WI38 (cell line): ENCODE data around the gene SCN5A.

ENCODE experiments used
- H3K4me3 ChIP-seq: 2 replicates; pipeline ENCODE4 v1.5.1; 2011; ENCODE audit warnings: low read depth, mild to moderate bottlenecking, control low read depth, low read length
- TF ChIP-seq, protein P1 (sequence below): IDR thresholded peaks from 2 replicates; pipeline ENCODE4 v1.5.1; 2012; ENCODE audit warnings: low read depth, mild to moderate bottlenecking, control low read depth, low read length

SCN5A gene

DNA sequence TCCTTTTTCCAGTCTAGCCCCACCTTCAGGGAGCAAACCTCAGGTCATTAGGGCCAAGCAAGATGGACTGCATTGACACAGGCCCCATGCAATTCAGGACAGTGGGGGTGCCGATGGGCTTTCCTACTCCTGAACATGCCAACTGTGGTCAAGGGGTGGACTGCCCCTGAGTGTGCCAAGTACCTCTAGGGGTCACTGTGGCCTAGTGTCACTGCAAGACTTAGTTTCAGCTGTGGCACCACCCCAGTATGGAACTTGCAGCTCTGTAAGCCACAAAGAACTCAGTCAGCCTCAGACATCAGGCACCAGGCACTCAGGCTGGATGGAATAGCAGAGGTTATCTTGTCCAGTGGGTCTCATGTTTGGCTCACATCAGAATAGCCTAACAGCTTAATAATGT is 121.0 kb downstream of the SCN5A start:
- TF ChIP-seq, protein P1, sequence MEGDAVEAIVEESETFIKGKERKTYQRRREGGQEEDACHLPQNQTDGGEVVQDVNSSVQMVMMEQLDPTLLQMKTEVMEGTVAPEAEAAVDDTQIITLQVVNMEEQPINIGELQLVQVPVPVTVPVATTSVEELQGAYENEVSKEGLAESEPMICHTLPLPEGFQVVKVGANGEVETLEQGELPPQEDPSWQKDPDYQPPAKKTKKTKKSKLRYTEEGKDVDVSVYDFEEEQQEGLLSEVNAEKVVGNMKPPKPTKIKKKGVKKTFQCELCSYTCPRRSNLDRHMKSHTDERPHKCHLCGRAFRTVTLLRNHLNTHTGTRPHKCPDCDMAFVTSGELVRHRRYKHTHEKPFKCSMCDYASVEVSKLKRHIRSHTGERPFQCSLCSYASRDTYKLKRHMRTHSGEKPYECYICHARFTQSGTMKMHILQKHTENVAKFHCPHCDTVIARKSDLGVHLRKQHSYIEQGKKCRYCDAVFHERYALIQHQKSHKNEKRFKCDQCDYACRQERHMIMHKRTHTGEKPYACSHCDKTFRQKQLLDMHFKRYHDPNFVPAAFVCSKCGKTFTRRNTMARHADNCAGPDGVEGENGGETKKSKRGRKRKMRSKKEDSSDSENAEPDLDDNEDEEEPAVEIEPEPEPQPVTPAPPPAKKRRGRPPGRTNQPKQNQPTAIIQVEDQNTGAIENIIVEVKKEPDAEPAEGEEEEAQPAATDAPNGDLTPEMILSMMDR: no peak
- no peak overlapping the region for H3K4me3 ChIP-seq

DNA sequence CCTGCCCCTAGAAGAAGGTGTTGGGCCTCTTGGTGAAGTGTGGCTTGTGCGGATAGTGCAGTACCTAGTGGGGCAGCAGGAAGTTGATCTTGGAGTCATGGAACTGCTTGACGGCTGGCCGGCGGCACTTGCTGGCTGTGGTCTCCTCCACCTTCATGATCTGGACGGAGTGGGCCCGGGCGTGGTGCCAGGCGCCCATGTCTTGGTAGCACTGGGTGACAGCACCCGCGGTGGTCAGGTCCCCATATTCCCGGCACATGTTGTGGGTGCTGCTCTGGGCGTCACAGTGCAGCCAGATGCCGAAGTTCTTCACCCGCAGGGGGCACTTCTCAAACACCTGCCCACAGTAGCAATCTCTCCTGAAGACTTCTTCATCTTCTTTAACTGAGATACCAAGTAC is 122.7 kb downstream of the SCN5A start:
- no peak overlapping the region for H3K4me3 ChIP-seq
- TF ChIP-seq, protein P1: no peak

DNA sequence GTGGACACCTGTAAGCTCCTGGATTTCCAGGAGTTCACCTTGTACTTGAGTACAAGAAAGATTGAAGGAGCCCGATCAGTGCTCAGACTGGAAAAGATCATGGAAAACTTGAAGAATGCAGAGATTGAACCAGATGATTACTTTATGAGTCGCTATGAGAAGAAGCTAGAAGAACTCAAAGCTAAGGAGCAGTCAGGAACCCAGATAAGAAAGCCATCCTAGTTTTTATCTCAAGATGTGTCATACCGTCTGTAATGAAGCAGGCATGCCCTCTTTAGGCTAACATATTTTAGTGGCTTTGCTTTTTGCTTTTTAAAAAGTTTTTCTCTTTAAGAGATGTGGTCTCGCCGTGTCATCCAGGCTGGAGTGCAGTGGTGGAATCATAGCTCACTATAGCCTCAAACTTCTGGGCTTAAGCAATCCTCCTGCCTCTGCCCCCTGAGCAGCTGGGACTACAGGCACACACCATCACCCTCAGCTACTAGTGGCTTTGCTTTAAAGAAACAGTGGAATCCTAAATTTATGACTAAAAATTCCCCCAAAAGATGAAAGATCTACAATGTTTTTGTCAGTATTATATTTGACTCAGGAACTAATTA is 125.2 kb downstream of the SCN5A start:
- no peak overlapping the region for H3K4me3 ChIP-seq
- TF ChIP-seq, protein P1: no peak

DNA sequence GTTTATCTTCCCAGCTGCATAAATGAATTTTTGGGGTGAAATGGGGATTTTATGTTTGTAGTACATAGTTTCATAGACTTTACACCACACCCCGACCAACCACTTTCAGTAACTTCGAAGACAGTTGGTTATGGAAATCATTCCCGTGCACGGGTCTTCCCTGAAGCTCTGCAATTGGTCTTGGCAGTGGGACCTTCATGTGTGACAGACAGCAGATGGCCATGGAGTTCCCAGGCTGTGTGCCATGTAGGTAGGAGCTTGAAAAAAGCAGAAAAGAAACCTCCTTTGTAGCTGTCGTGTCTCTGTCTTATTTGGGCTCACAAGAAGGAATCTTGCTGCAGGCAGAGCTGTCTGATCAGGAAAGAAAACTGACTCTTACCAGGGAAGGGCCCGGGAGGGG is 127.5 kb downstream of the SCN5A start:
- no peak overlapping the region for H3K4me3 ChIP-seq
- TF ChIP-seq, protein P1: no peak

DNA sequence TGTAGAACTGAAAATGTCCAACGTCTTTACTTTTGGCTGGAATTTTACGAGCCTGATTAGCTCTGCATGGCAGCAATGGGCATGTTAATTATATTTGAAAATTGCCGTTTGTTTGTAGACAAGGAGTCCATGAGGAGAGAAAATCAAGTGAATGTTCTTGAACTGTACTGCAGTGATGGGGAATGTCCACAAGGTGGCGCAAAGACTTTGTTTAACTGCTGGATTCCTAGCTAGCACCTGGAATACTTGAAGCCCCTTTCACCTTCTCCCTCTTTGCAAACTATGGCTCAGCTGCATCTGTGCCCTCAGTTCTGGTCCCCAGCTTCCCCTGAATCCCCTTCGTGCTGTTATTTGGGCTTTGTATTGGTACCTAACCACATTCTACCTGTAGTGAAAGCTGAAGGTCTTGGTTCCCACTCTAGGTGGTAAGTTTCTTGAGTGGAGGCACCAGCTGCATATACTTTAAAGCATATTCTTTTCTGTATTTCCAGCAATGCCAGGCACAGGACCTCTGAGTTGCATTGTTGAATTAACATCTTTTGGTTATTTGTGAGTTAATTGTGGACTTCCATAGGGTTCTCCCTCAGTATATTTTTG is 128.0 kb downstream of the SCN5A start:
- H3K4me3 ChIP-seq: no peak overlapping the region
- TF ChIP-seq, protein P1: peak; percentile 83

DNA sequence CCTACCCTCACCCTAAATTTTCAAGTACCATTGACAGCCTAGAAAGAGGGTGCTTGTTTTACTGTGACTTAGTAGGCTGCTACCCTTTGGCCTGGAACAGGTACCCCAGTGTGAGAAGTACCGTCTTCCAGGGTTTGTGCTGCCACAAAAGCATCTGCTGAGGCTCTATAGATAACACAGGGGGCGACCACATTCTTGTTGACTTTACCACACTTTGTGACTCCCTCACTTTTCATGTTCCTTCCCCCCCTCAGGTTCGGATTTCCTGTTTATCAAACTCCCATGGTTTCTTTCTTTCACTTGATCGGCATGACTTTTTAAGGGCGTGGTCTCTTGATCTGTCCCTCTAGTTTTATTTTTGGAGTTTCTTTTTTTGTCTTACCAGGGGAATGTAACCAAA is 129.8 kb downstream of the SCN5A start:
- H3K4me3 ChIP-seq: no peak overlapping the region
- TF ChIP-seq, protein P1: no peak

DNA sequence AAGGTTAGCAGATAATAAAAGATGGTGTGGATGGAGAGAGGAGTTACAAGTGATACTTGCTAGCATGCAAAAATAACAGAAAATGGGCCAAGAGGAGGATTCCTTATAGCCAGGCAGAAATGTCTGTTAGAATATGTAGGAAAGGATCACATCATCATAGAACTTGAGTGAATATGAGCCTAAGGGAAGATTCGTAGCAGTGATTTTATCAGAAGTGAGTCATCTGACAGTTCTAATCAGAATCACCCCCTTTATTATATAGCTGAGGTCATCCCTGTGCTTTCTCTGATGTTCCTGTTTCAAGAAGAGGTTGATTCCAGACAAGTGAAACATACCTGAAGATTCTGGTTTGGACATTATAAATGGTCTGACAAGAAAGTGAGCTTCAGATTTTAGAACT is 130.5 kb downstream of the SCN5A start:
- TF ChIP-seq, protein P1: no peak
- H3K4me3 ChIP-seq: no peak overlapping the region
